Chondrocyte (in vitro differentiated cells): ENCODE measurements around the gene DDX49. TPM values are rescaled to one million over a fixed set of nuclear protein-coding genes. Genes with fewer than 3 reads are reported as not detected.

Source experiments
- DNase-seq: peaks from one replicate; pipeline ENCODE4 v3.0.0; 2021; ENCODE audit warnings: mixed read lengths, low spot score
- H3K27ac Mint-ChIP-seq: one replicate; pipeline ENCODE4 v1.8.0; 2021; ENCODE audit warnings: mild to moderate bottlenecking, moderate library complexity, mixed read lengths; ENCODE audit not compliant: unreplicated experiment
- H3K27me3 Mint-ChIP-seq: 2 replicates; pipeline ENCODE4 v1.8.0; 2021; ENCODE audit warnings: low read depth, mixed read lengths
- H3K36me3 Mint-ChIP-seq: 2 replicates; pipeline ENCODE4 v1.8.0; 2021; ENCODE audit warnings: low read depth, mixed read lengths
- H3K4me1 Mint-ChIP-seq: 2 replicates; pipeline ENCODE4 v1.8.0; 2021; ENCODE audit warnings: low read depth, mild to moderate bottlenecking, mixed read lengths
- H3K4me3 Mint-ChIP-seq: one replicate; pipeline ENCODE4 v1.8.0; 2021; ENCODE audit warnings: mild to moderate bottlenecking, moderate library complexity, mixed read lengths; ENCODE audit not compliant: unreplicated experiment
- H3K9me3 Mint-ChIP-seq: 2 replicates; pipeline ENCODE4 v1.8.0; 2021; ENCODE audit warnings: low read depth, mixed read lengths
- CTCF ChIP-seq: fragments of 200-600 bp; sonication (generic); IDR thresholded peaks from 2 replicates; pipeline ENCODE4 v1.5.0; 2021; ENCODE audit warnings: antibody characterized with exemption, mild to moderate bottlenecking, moderate library complexity
- total RNA-seq: library from RNA; stranded (reverse); gene quantifications from 3 replicates; pipeline ENCODE4 v1.2.1, GENCODE V29; 2021

DDX49 gene
- total RNA-seq, 1 donor from 2014 or later, result 50.6 TPM

DNA sequence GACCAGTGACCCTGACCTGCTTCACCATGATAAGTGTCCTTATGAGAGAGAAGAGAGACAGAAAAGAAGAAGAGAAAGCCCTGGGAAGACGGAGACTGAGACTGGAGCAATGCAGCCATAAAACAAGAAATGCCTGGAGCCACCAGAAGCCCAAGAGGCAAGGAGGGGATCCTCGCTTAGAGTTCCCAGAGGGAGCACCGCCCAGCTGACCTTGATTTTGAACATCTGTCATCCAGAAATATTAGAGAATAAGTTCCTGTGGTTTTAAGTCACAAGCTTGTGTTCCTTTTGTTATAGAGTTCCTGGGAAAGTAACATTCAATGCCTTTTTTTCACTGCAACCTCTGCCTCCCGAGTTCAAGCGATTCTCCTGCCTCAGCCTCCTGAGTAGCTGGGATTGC lies 43.8 kb upstream of the DDX49 start:
- Mint-ChIP-seq H3K4me3 (no peak overlapping the region), H3K9me3 (peaks cover 6% of the 10 kb centered on the region), H3K27me3 (no peaks in the 10 kb centered on the region), H3K27ac (no peak overlapping the region), H3K36me3 (peaks cover 28% of the 10 kb centered on the region), H3K4me1 (no peaks in the 10 kb centered on the region)
- DNase-seq, result no peak
- TF ChIP-seq CTCF, result no peak

GRCh38 chr19:18876865-18877264 lies 42.6 kb upstream of the DDX49 start:
- H3K9me3 Mint-ChIP-seq, result peaks cover 6% of the 10 kb centered on the region
- no peaks in the 10 kb centered on the region for H3K4me1 Mint-ChIP-seq
- H3K36me3 Mint-ChIP-seq, result peaks cover 27% of the 10 kb centered on the region
- H3K27ac Mint-ChIP-seq, result no peak overlapping the region
- no peak for TF ChIP-seq CTCF
- DNase-seq, result no peak
- H3K4me3 Mint-ChIP-seq, result no peak overlapping the region
- H3K27me3 Mint-ChIP-seq, result no peaks in the 10 kb centered on the region

GRCh38 chr19:18878058-18878797 lies 41.3 kb upstream of the DDX49 start:
- Mint-ChIP-seq H3K27ac (no peak overlapping the region), H3K4me3 (no peak overlapping the region), H3K36me3 (peaks cover 24% of the 10 kb centered on the region), H3K27me3 (no peaks in the 10 kb centered on the region), H3K4me1 (no peaks in the 10 kb centered on the region), H3K9me3 (peaks cover 6% of the 10 kb centered on the region)
- peak; percentile 79 for DNase-seq
- no peak for TF ChIP-seq CTCF

- no peak for TF ChIP-seq CTCF
- H3K4me1 Mint-ChIP-seq, result no peaks in the 10 kb centered on the region
- H3K4me3 Mint-ChIP-seq, result no peak overlapping the region
- no peaks in the 10 kb centered on the region for H3K27me3 Mint-ChIP-seq
- DNase-seq, result no peak
- peaks cover 26% of the 10 kb centered on the region for H3K36me3 Mint-ChIP-seq
- H3K27ac Mint-ChIP-seq, result no peak overlapping the region
- H3K9me3 Mint-ChIP-seq, result peaks cover 6% of the 10 kb centered on the region
These were observed 40.5 kb upstream of the DDX49 start for GRCh38 chr19:18878858-18879578.

- Mint-ChIP-seq H3K36me3 (peaks cover 21% of the 10 kb centered on the region), H3K4me1 (no peaks in the 10 kb centered on the region), H3K27ac (no peak overlapping the region), H3K27me3 (no peaks in the 10 kb centered on the region), H3K9me3 (peaks cover 6% of the 10 kb centered on the region), H3K4me3 (no peak overlapping the region)
- DNase-seq, result no peak
- TF ChIP-seq CTCF, result no peak
These were observed 39.7 kb upstream of the DDX49 start for GRCh38 chr19:18879579-18880373.
